GM12892 (cell line): ENCODE data around the gene DGLUCY.

Source experiments
- POLR2A ChIP-seq: IDR thresholded peaks from 2 replicates; pipeline ENCODE4 v1.6.1; 2011; ENCODE audit warnings: low read depth, low read length, control low read depth
- POLR2AphosphoS5 ChIP-seq: IDR thresholded peaks from 2 replicates; pipeline ENCODE4 v1.6.1; 2011; ENCODE audit warnings: low read depth, low read length, control low read depth
- TAF1 ChIP-seq: IDR thresholded peaks from 2 replicates; pipeline ENCODE4 v1.6.1; 2011; ENCODE audit warnings: low read depth, mild to moderate bottlenecking, control low read depth, low read length, borderline replicate concordance

- TF ChIP-seq POLR2AphosphoS5 (no peak), POLR2A (no peak), TAF1 (no peak)
Observed at GRCh38 chr14:91158091-91158790, 44.4 kb downstream of the DGLUCY start.
